GM18868 (cell line): ENCODE data around the gene FOXK1.
"Not testable (repeated sequence)": the region's sequence is repeated elsewhere in the genome, so short reads cannot be mapped to it uniquely, and the experiment has no call there.

ENCODE experiments used
- ATAC-seq: cut with Tn5 transposase; IDR thresholded peaks from one replicate; pipeline ENCODE4 v1.9.1; 2021; ENCODE audit warnings: mild to moderate bottlenecking, moderate library complexity; ENCODE audit not compliant: unreplicated experiment

FOXK1 gene

GRCh38 chr7:4665661-4666060 lies 16.4 kb upstream of the FOXK1 start:
- no peak for ATAC-seq

GRCh38 chr7:4667776-4668509 lies 14.2 kb upstream of the FOXK1 start:
- no peak for ATAC-seq

GRCh38 chr7:4668510-4668847 lies 13.6 kb upstream of the FOXK1 start:
- no peak for ATAC-seq

- no peak for ATAC-seq
Measured at GRCh38 chr7:4670791-4671190, 11.3 kb upstream of the FOXK1 start.

GRCh38 chr7:4675771-4676367 lies 6.2 kb upstream of the FOXK1 start:
- no peak for ATAC-seq

- not testable (repeated sequence) for ATAC-seq
Measured at GRCh38 chr7:4677518-4677917, 4.6 kb upstream of the FOXK1 start.

- ATAC-seq = no peak
Measured at GRCh38 chr7:4681218-4681851, 760 bp upstream of the FOXK1 start.

- peak; percentile 24 for ATAC-seq
Measured at GRCh38 chr7:4682621-4683042, 537 bp downstream of the FOXK1 start.

- ATAC-seq = peak; percentile 0
Measured at GRCh38 chr7:4683043-4683883, 1.2 kb downstream of the FOXK1 start.

- ATAC-seq = peak; percentile 43
Measured at GRCh38 chr7:4683884-4684565, 1.9 kb downstream of the FOXK1 start.

GRCh38 chr7:4684846-4685245 lies 2.8 kb downstream of the FOXK1 start:
- ATAC-seq = no peak

GRCh38 chr7:4685676-4686075 lies 3.6 kb downstream of the FOXK1 start:
- ATAC-seq = not testable (repeated sequence)

- ATAC-seq = no peak
Measured at GRCh38 chr7:4687956-4688355, 5.9 kb downstream of the FOXK1 start.

- no peak for ATAC-seq
Measured at GRCh38 chr7:4689151-4689550, 7.1 kb downstream of the FOXK1 start.

- ATAC-seq = no peak
Measured at GRCh38 chr7:4689668-4690067, 7.6 kb downstream of the FOXK1 start.

- ATAC-seq = no peak
Measured at GRCh38 chr7:4690953-4691856, 9.1 kb downstream of the FOXK1 start.

- no peak for ATAC-seq
Measured at GRCh38 chr7:4692055-4692454, 10.0 kb downstream of the FOXK1 start.

- not testable (repeated sequence) for ATAC-seq
Measured at GRCh38 chr7:4692622-4693021, 10.5 kb downstream of the FOXK1 start.

- ATAC-seq = no peak
Measured at GRCh38 chr7:4693152-4693551, 11.1 kb downstream of the FOXK1 start.

- no peak for ATAC-seq
Measured at GRCh38 chr7:4693749-4694148, 11.7 kb downstream of the FOXK1 start.
